ENCODE data around the gene SERGEF.

SERGEF gene

GRCh38 chr11:17767301-17767885, 245.5 kb downstream of the SERGEF start:
- no peak for FAIRE-seq

GRCh38 chr11:17766590-17766989, 246.3 kb downstream of the SERGEF start:
- no peak for FAIRE-seq

GRCh38 chr11:17766073-17766359, 246.8 kb downstream of the SERGEF start:
- no peak for FAIRE-seq

GRCh38 chr11:17765356-17766072, 247.3 kb downstream of the SERGEF start:
- no peak for FAIRE-seq

GRCh38 chr11:17764446-17765218, 248.2 kb downstream of the SERGEF start:
- FAIRE-seq = no peak

- FAIRE-seq = no peak
Observed at GRCh38 chr11:17763703-17764102, 249.1 kb downstream of the SERGEF start.

- FAIRE-seq = no peak
Observed at GRCh38 chr11:17763244-17763643, 249.6 kb downstream of the SERGEF start.

GRCh38 chr11:17762309-17762974, 250.4 kb downstream of the SERGEF start:
- no peak for FAIRE-seq

GRCh38 chr11:17760102-17761029, 252.5 kb downstream of the SERGEF start:
- no peak for FAIRE-seq

GRCh38 chr11:17755891-17756290, 257.0 kb downstream of the SERGEF start:
- FAIRE-seq = no peak

GRCh38 chr11:17753641-17754040, 259.2 kb downstream of the SERGEF start:
- FAIRE-seq = no peak

GRCh38 chr11:17753153-17753552, 259.7 kb downstream of the SERGEF start:
- no peak for FAIRE-seq

- FAIRE-seq = no peak
Observed at GRCh38 chr11:17752144-17752543, 260.7 kb downstream of the SERGEF start.

GRCh38 chr11:17751558-17751957, 261.3 kb downstream of the SERGEF start:
- FAIRE-seq = no peak

- no peak for FAIRE-seq
Observed at GRCh38 chr11:17750801-17751165, 262.1 kb downstream of the SERGEF start.

- no peak for FAIRE-seq
Observed at GRCh38 chr11:17750013-17750800, 262.6 kb downstream of the SERGEF start.

- FAIRE-seq = no peak
Observed at GRCh38 chr11:17748761-17749721, 263.8 kb downstream of the SERGEF start.

GRCh38 chr11:17748044-17748443, 264.8 kb downstream of the SERGEF start:
- FAIRE-seq = no peak

GRCh38 chr11:17747131-17747955, 265.5 kb downstream of the SERGEF start:
- no peak for FAIRE-seq

Data from endometrium (tissue), 2 donors.